Psoas muscle (tissue), 8 donors: Measurements from ENCODE around the gene ZNF324. TPM values are rescaled to one million over a fixed set of nuclear protein-coding genes. Genes with fewer than 3 reads are reported as not detected.
"Not testable (repeated sequence)": the region's sequence is repeated elsewhere in the genome, so short reads cannot be mapped to it uniquely, and the experiment has no call there.

Experiments
- ATAC-seq, 4 donors: fragments of 200-7000 bp; cut with Tn5 transposase; one replicate each; pipeline ENCODE4 v1.9.1; 2020; ENCODE audit warnings: moderate library complexity in 3 of 4, mild to moderate bottlenecking in 2 of 4
- DNase-seq, 2 donors: peaks; one replicate each; pipeline ENCODE4 v3.0.0-alpha.2; 2020
- H3K27ac ChIP-seq: fragments of 200-600 bp; one replicate; pipeline ENCODE4 v1.8.0; 2022
- H3K27me3 ChIP-seq, 3 donors: fragments of 200-600 bp in 1 of 3; one replicate each; pipeline versions ENCODE4 v1.6.1 to v1.8.0; 2013 to 2022; ENCODE audit warnings: low read length in 2 of 3, mild to moderate bottlenecking in 2 of 3, moderate library complexity in 1 of 3; ENCODE audit not compliant: insufficient read depth in 3 of 3
- H3K36me3 ChIP-seq, 2 donors: fragments of 200-600 bp in 1 of 2; one replicate each; pipeline versions ENCODE4 v1.6.1 to v1.8.0; 2013 to 2022; ENCODE audit warnings: low read depth in 1 of 2, mild to moderate bottlenecking in 1 of 2, moderate library complexity in 1 of 2; ENCODE audit not compliant: insufficient read depth in 1 of 2
- H3K4me1 ChIP-seq: fragments of 200-600 bp; one replicate; pipeline ENCODE4 v1.8.0; 2022
- H3K4me3 ChIP-seq: fragments of 200-600 bp; one replicate; pipeline ENCODE4 v1.8.0; 2022; ENCODE audit warnings: mild to moderate bottlenecking
- H3K9me3 ChIP-seq: fragments of 200-600 bp; one replicate; pipeline ENCODE4 v1.8.0; 2022
- WGBS, 3 donors: extraction: QIAGEN DNeasy Blood & Tissue Kit; methylation state at CpG; one replicate each; pipeline versions ENCODE4 v1.1.6 to v1.1.7; 2013; 5-methylcytosine and 5-hydroxymethylcytosine counted together
- intact Hi-C, 2 donors: fragments of 100-400 bp; cut with DNase I; formaldehyde crosslinking; loops; one replicate each; pipeline versions ENCODE4 v1.11.0 to v1.14.2; 2022
- polyA plus RNA-seq, 3 donors: library from polyadenylated mRNA; stranded (reverse); fragments of 200-250 nt; gene quantifications; one replicate each; pipeline ENCODE4 v1.2.3, GENCODE V29; 2013
- total RNA-seq, 4 donors: library from RNA; stranded (reverse); fragmentation: NEBNext Ultra II Directional in 2 of 4; extraction: Animal tissue kit (Norgen Biotek cat#: 25700) in 2 of 4; gene quantifications; one replicate each; pipeline versions ENCODE4 v1.2.1 to v1.2.4, GENCODE V29; 2021 to 2023
- TF ChIP-seq, protein P1 (sequence below): fragments of 200-600 bp; IDR thresholded peaks from one replicate; pipeline ENCODE4 v1.8.0; 2022; ENCODE audit warnings: antibody characterized with exemption
- donor health status: healthy with polysubstance abuse.
- donor health status: DM: no; HTN: no; CAD: no; lungs with moderate emphysema.
- donor health status: Bipolar disorder and iron deficiency.
- donor health status: healthy.
- donor health status: DM: yes; HTN: yes; CAD: no.
- donor health status: DM: no; HTN: no; CAD: no.
- donor health status: DM: no; HTN: no; CAD: no.
- donor health status: DM: yes; HTN: yes; CAD: no.

The ZNF324 gene
- total and polyA plus RNA-seq, 7 donors: 2.1 to 7.2 (median 4.3) TPM

GRCh38 chr19:58439576-58440554 is 27.0 kb upstream of the ZNF324 start, which contains the start of gene ZNF132:
Gene ZNF132 (minus strand): TSS chr19:58440153. CDS start chr19:58439821, 332 bp downstream.
- Histone ChIP-seq H3K9me3 (peaks cover 43% of the 10 kb centered on the region), H3K27ac (peak within 1 kb of the TSS; percentile 81), H3K27me3 (no peaks in the 10 kb centered on the region), H3K4me3 (peak within 1 kb of the TSS; percentile 81), H3K36me3 (peaks cover 14 to 25% of the 10 kb centered on the region in 2 donors), H3K4me1 (peaks cover 11% of the 10 kb centered on the region)
- TF ChIP-seq, protein P1, sequence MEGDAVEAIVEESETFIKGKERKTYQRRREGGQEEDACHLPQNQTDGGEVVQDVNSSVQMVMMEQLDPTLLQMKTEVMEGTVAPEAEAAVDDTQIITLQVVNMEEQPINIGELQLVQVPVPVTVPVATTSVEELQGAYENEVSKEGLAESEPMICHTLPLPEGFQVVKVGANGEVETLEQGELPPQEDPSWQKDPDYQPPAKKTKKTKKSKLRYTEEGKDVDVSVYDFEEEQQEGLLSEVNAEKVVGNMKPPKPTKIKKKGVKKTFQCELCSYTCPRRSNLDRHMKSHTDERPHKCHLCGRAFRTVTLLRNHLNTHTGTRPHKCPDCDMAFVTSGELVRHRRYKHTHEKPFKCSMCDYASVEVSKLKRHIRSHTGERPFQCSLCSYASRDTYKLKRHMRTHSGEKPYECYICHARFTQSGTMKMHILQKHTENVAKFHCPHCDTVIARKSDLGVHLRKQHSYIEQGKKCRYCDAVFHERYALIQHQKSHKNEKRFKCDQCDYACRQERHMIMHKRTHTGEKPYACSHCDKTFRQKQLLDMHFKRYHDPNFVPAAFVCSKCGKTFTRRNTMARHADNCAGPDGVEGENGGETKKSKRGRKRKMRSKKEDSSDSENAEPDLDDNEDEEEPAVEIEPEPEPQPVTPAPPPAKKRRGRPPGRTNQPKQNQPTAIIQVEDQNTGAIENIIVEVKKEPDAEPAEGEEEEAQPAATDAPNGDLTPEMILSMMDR: no peak
- peak; percentile 96 to 97 for DNase-seq
- ATAC-seq: peak; percentile 98 to 99 (median 98)
- intact Hi-C loops: no loop called here
- WGBS, 3 donors: 5 to 7% (median 6%) methylated on average over 59 of the region's 59 CpGs

GRCh38 chr19:58440556-58440955 is 26.3 kb upstream of the ZNF324 start:
- WGBS, 3 donors: 11 to 14% (median 13%) methylated on average over 24 to 31 of the region's 31 CpGs
- H3K4me1 ChIP-seq: peaks cover 11% of the 10 kb centered on the region
- ATAC-seq (peak in 3 of 4 donors; percentile 3 to 13 (median 6)), DNase-seq (no peak)
- intact Hi-C loops: no loop called here
- peak overlapping the region; percentile 81 for H3K27ac ChIP-seq
- TF ChIP-seq, protein P1: no peak
- peaks cover 9 to 19% of the 10 kb centered on the region in 2 donors for H3K36me3 ChIP-seq
- H3K27me3 ChIP-seq: no peaks in the 10 kb centered on the region
- H3K9me3 ChIP-seq: peaks cover 36% of the 10 kb centered on the region
- peak overlapping the region; percentile 81 for H3K4me3 ChIP-seq

- Histone ChIP-seq H3K4me1 (peaks cover 11% of the 10 kb centered on the region), H3K9me3 (peaks cover 13% of the 10 kb centered on the region), H3K27me3 (peaks cover 0 to 12% (median 0%) of the 10 kb centered on the region in 3 donors)
- H3K4me3 ChIP-seq, ATAC-seq, H3K36me3 ChIP-seq, intact Hi-C loops, DNase-seq, H3K27ac ChIP-seq: not testable (repeated sequence)
- WGBS, 3 donors: 84 to 88% (median 87%) methylated on average over 7 of the region's 7 CpGs
Observed at GRCh38 chr19:58442986-58443385, 23.9 kb upstream of the ZNF324 start.

GRCh38 chr19:58448860-58449259 is 18.0 kb upstream of the ZNF324 start:
- H3K27ac ChIP-seq, H3K4me3 ChIP-seq, ATAC-seq, H3K36me3 ChIP-seq, DNase-seq, H3K4me1 ChIP-seq, H3K9me3 ChIP-seq, intact Hi-C loops: not testable (repeated sequence)
- 62 to 71% (median 66%) methylated on average over 3 of the region's 3 CpGs for WGBS, 3 donors
- peaks cover 0 to 15% (median 0%) of the 10 kb centered on the region in 3 donors for H3K27me3 ChIP-seq

GRCh38 chr19:58449980-58450379 is 16.9 kb upstream of the ZNF324 start:
- not testable (repeated sequence) for H3K9me3 ChIP-seq, H3K4me3 ChIP-seq, H3K27ac ChIP-seq, ATAC-seq, DNase-seq, H3K4me1 ChIP-seq
- Histone ChIP-seq H3K27me3 (peaks cover 0 to 15% (median 0%) of the 10 kb centered on the region in 3 donors), H3K36me3 (peaks cover 0 to 15% of the 10 kb centered on the region in 2 donors)
- intact Hi-C loops: loop anchor here in 1 of 2 donors (5.0 kb wide), 1 partner anchor 123 kb away; the partner anchor contains the start of gene ZSCAN22
- WGBS, 3 donors: 50 to 66% (median 60%) methylated on average over 5 of the region's 5 CpGs
